IgD-negative memory B cell (primary cell): ENCODE results near the gene MAP3K13. TPM values are rescaled to one million over a fixed set of nuclear protein-coding genes. Genes with fewer than 3 reads are reported as not detected.

Source experiments
- H3K27ac Mint-ChIP-seq, 3 donors: one replicate each; pipeline ENCODE4 v1.8.0; 2020 to 2022; ENCODE audit warnings: mild to moderate bottlenecking in 3 of 3, mixed read lengths in 3 of 3, moderate library complexity in 1 of 3
- H3K27me3 Mint-ChIP-seq: one replicate; pipeline ENCODE4 v1.8.0; 2021; ENCODE audit warnings: mixed read lengths
- H3K36me3 Mint-ChIP-seq: one replicate; pipeline ENCODE4 v1.8.0; 2020; ENCODE audit warnings: mild to moderate bottlenecking, mixed read lengths
- H3K4me1 Mint-ChIP-seq, 3 donors: one replicate each; pipeline ENCODE4 v1.8.0; 2020 to 2022; ENCODE audit warnings: mixed read lengths in 3 of 3, mild to moderate bottlenecking in 1 of 3
- H3K4me3 Mint-ChIP-seq, 4 donors: one replicate each; pipeline ENCODE4 v1.8.0; 2020 to 2022; ENCODE audit warnings: mild to moderate bottlenecking in 4 of 4, mixed read lengths in 4 of 4, moderate library complexity in 3 of 4
- H3K9me3 Mint-ChIP-seq, 3 donors: one replicate each; pipeline ENCODE4 v1.8.0; 2020 to 2021; ENCODE audit warnings: mixed read lengths in 3 of 3, mild to moderate bottlenecking in 1 of 3
- polyA plus RNA-seq: library from polyadenylated mRNA; unstranded; fragments of 300-500 nt; fragmentation: Illumina TruSeq; gene quantifications from one replicate; pipeline ENCODE4 v1.2.3, GENCODE V29; 2021

The MAP3K13 gene
- polyA plus RNA-seq, 1 donor from 2014 or later = 53.4 TPM

- peaks cover 3% of the 10 kb centered on the region for H3K27me3 Mint-ChIP-seq
- H3K4me3 Mint-ChIP-seq = no peak overlapping the region
- H3K36me3 Mint-ChIP-seq = peaks cover 2% of the 10 kb centered on the region
- no peak overlapping the region for H3K27ac Mint-ChIP-seq
- H3K9me3 Mint-ChIP-seq = no peaks in the 10 kb centered on the region
- no peaks in the 10 kb centered on the region for H3K4me1 Mint-ChIP-seq
Measured at GRCh38 chr3:185519021-185519420, 156.1 kb downstream of the MAP3K13 start.

- H3K4me3 Mint-ChIP-seq = no peak overlapping the region
- H3K9me3 Mint-ChIP-seq = no peaks in the 10 kb centered on the region
- H3K4me1 Mint-ChIP-seq = no peaks in the 10 kb centered on the region
- H3K36me3 Mint-ChIP-seq = peaks cover 2% of the 10 kb centered on the region
- peaks cover 2% of the 10 kb centered on the region for H3K27me3 Mint-ChIP-seq
- H3K27ac Mint-ChIP-seq = no peak overlapping the region
Measured at GRCh38 chr3:185521349-185522138, 158.6 kb downstream of the MAP3K13 start.

GRCh38 chr3:185526349-185526951 is 163.5 kb downstream of the MAP3K13 start:
- H3K4me3 Mint-ChIP-seq = no peak overlapping the region
- H3K9me3 Mint-ChIP-seq = no peaks in the 10 kb centered on the region
- peaks cover 1% of the 10 kb centered on the region for H3K36me3 Mint-ChIP-seq
- H3K27me3 Mint-ChIP-seq = peaks cover 4% of the 10 kb centered on the region
- H3K27ac Mint-ChIP-seq = no peak overlapping the region
- no peaks in the 10 kb centered on the region for H3K4me1 Mint-ChIP-seq

- no peak overlapping the region for H3K27ac Mint-ChIP-seq
- no peaks in the 10 kb centered on the region for H3K9me3 Mint-ChIP-seq
- no peaks in the 10 kb centered on the region for H3K4me1 Mint-ChIP-seq
- H3K36me3 Mint-ChIP-seq = peaks cover 1% of the 10 kb centered on the region
- H3K4me3 Mint-ChIP-seq = no peak overlapping the region
- H3K27me3 Mint-ChIP-seq = peaks cover 4% of the 10 kb centered on the region
Measured at GRCh38 chr3:185527364-185527763, 164.4 kb downstream of the MAP3K13 start.

- Mint-ChIP-seq H3K9me3 (no peaks in the 10 kb centered on the region), H3K4me1 (no peaks in the 10 kb centered on the region), H3K4me3 (no peak overlapping the region), H3K27ac (no peak overlapping the region), H3K27me3 (peaks cover 4% of the 10 kb centered on the region), H3K36me3 (peaks cover 1% of the 10 kb centered on the region)
Measured at GRCh38 chr3:185528532-185528931, 165.6 kb downstream of the MAP3K13 start.

- H3K27me3 Mint-ChIP-seq = peaks cover 4% of the 10 kb centered on the region
- peaks cover 1% of the 10 kb centered on the region for H3K36me3 Mint-ChIP-seq
- H3K27ac Mint-ChIP-seq = no peak overlapping the region
- H3K4me1 Mint-ChIP-seq = peaks cover 0 to under 1% (median 0%) of the 10 kb centered on the region in 3 donors
- no peak overlapping the region for H3K4me3 Mint-ChIP-seq
- H3K9me3 Mint-ChIP-seq = no peaks in the 10 kb centered on the region
Measured at GRCh38 chr3:185530856-185531255, 167.9 kb downstream of the MAP3K13 start.

- Mint-ChIP-seq H3K9me3 (no peaks in the 10 kb centered on the region), H3K27ac (no peak overlapping the region), H3K27me3 (peaks cover 1% of the 10 kb centered on the region), H3K36me3 (peaks cover 1% of the 10 kb centered on the region), H3K4me3 (no peak overlapping the region), H3K4me1 (peaks cover 6 to 11% (median 6%) of the 10 kb centered on the region in 3 donors)
Measured at GRCh38 chr3:185532901-185533300, 170.0 kb downstream of the MAP3K13 start.

GRCh38 chr3:185534511-185534910 is 171.6 kb downstream of the MAP3K13 start:
- peaks cover 1% of the 10 kb centered on the region for H3K36me3 Mint-ChIP-seq
- peaks cover 6 to 11% (median 6%) of the 10 kb centered on the region in 3 donors for H3K4me1 Mint-ChIP-seq
- no peak overlapping the region for H3K4me3 Mint-ChIP-seq
- H3K9me3 Mint-ChIP-seq = no peaks in the 10 kb centered on the region
- no peaks in the 10 kb centered on the region for H3K27me3 Mint-ChIP-seq
- no peak overlapping the region for H3K27ac Mint-ChIP-seq

GRCh38 chr3:185537369-185537970 is 174.5 kb downstream of the MAP3K13 start:
- H3K27me3 Mint-ChIP-seq = no peaks in the 10 kb centered on the region
- peak overlapping the region in 3 of 4 donors; percentile 49 to 84 (median 50) for H3K4me3 Mint-ChIP-seq
- H3K4me1 Mint-ChIP-seq = peaks cover 6 to 11% (median 6%) of the 10 kb centered on the region in 3 donors
- H3K9me3 Mint-ChIP-seq = no peaks in the 10 kb centered on the region
- H3K27ac Mint-ChIP-seq = peak overlapping the region in 1 of 3 donors; percentile 82
- H3K36me3 Mint-ChIP-seq = peaks cover under 1% of the 10 kb centered on the region

Other genes with a start within 250 kb of the MAP3K13 start
- gene C3orf70, start 210.1 kb upstream of the MAP3K13 start, polyA plus RNA-seq = 0.10 TPM
- 0.84 TPM for gene EHHADH, start 109.1 kb upstream of the MAP3K13 start, polyA plus RNA-seq
- gene TMEM41A, start 135.9 kb downstream of the MAP3K13 start, polyA plus RNA-seq = 19.4 TPM
- gene LIPH, start 189.5 kb downstream of the MAP3K13 start, polyA plus RNA-seq = not detected
- gene SENP2, start 223.2 kb downstream of the MAP3K13 start, polyA plus RNA-seq = 11.6 TPM